C4-2B (cell line): ENCODE data around the gene AGPAT4.

Experiments used
- H3K27ac ChIP-seq: fragments of 450-650 bp; 2 replicates; pipeline ENCODE4 v1.5.1; 2017
- CTCF ChIP-seq: fragments of 450-650 bp; conservative IDR thresholded peaks from 2 replicates; pipeline ENCODE4 v1.5.1; 2017; ENCODE audit warnings: mild to moderate bottlenecking
- ZFX ChIP-seq: fragments of 450-650 bp; IDR thresholded peaks from 2 replicates; pipeline ENCODE4 v1.6.1; 2017

AGPAT4 gene

DNA sequence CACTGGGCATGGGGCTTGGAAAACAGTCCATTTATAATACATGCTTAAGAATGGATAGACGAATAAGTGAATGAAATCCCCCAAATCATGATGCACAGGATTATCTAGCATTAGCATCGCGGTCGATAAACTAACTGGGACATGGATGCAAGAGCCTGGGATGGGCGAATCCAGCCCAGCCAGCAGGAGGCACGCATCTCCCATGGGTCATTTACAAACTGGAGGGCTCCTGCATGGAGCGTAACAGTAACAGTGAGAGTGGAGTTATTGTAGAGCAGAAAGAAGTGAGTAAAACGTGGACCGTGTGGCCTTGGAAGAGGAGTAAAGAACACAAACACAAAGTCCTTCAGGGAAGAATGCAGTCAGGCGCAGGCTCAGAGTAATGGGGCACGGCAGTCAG, 136.5 kb downstream of the AGPAT4 start:
- TF ChIP-seq CTCF (no peak), ZFX (no peak)

DNA sequence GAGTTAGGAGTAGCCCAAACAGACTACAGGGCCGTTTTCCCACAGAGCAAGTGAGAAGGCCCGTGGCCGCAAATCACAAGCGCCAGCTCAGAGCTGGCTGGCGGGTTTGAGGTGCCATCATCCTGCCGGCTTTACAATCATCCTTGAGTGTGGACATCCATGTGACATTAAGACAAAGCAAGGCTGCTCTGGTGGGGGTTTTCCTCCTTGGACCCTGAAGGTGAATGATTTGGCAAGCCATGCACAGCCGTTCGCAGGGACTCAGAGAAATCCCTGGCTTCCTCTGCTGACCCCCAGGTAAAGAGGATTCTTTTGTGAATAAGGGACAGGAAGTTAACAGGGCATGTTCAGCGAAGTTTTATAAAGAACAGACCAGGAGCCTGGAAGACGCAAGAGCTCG, 137.2 kb downstream of the AGPAT4 start:
- TF ChIP-seq CTCF = no peak
- no peak for TF ChIP-seq ZFX
- no peak overlapping the region for H3K27ac ChIP-seq

More for the DNA sequence above, 136.5 kb downstream of the AGPAT4 start:
- no peak overlapping the region for H3K27ac ChIP-seq

DNA sequence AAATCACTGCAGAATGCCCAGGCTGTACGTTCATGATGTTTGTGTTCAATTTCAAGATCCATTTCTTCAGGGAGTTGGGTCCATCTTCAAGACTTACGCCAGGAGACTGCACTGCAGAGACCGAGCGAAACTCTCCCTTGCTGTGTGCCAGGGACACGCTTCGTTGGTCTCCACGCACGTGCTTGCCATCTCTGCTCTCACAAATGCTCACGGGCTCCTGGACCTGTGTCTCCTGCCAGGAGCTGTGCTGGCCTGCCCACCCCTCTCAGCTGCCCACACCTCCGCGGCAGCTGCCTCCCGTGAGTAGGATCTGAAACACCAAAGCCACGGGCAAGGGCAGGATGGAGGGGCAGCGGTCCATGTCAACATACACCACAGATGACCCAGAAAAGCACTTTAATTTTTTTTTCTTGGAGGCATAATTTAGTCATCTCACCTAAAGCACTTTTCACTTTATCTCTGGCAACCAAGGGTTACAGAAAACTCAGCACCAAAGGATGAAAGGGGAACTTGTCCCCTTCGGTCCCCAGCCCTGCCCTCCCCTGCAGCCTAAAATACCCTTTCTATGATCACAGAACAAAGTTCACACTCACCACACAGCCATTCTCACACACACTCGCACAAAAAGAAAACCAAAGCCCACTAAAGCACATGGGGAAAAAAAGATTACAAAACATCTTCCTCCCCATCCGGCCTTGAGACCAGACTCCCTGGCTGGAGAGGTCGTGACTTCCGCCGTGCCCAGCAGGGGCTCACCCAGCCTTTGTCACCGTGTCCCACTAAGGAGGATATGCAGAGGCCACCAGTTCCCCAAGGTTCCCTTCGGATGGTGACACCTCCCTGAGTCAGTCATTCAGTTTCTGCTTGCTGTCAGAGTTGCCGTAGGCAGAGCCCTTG, 137.9 kb downstream of the AGPAT4 start:
- no peak overlapping the region for H3K27ac ChIP-seq
- no peak for TF ChIP-seq ZFX
- no peak for TF ChIP-seq CTCF

DNA sequence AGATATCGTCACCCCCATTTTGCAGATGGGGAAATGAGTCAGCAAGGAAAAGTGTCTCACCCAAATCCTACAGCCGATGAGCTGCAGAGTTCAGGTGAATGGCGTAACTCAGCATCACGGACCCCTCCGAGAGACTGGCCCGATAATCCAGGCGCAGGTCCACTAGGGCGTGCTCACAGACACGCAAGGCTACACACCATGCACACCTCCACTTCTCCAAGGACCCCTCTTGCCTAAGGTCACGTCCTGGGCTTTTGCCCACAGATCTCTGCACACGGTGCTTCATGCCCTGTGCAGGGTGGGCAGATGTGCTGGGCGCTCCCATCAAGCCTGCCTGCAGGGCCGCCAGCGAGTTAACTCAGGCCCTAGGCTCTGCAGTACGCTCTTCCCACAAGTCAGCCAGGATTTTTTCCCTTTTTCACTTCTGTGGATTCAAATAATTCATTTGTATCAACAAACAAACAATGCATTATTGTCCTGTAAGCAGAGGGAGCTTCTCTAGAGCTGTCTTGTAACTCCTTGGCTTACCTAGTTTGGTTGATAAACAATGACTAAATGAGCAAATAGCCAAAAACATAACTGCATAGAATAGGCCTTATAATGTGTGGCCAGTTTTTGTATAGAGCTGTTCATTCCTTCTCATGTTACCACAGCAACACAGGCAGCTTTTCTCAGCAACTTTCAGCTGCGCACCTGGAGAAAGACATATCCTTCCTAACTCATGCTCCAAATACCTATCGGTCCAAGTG, 139.1 kb downstream of the AGPAT4 start:
- H3K27ac ChIP-seq = no peak overlapping the region
- no peak for TF ChIP-seq CTCF
- no peak for TF ChIP-seq ZFX

DNA sequence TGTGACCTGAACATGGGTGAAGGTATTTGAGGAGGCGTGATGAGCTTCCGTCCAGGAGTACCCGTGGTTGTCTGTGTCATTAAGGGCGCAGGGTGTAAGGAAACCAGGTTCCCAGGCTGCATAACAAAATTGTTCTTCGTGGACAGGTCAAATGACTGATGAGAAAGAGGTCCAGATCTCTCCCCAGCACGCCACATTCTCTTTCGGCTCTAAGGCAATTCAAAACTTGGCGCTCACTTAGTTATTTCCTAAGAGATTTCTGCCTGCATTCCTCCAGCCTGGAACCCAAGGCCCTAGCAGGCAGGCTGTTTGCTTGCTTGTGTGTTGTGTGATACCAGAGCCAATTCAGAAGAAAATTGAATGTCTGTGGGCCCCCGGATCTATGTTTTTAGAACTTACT, 139.9 kb downstream of the AGPAT4 start:
- no peak overlapping the region for H3K27ac ChIP-seq
- TF ChIP-seq ZFX (no peak), CTCF (no peak)

DNA sequence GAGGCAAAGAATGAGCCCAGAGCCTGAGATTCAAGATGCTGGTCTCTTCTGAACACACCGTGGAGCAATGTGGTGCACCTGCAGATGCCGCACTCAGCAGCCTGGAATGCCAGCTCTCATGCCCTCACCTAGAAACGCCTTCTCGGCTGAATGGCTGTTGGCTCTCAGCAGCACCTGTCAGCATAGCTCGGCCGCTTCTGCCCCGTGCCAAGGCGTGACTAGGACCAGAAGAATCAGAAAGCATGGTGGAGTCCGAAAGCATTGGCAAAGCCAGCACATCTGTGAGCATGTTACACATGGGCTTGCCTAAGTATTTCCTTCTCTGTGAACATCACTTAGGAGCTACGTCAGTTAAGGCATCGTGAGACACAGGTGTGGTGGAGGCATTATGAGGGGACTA, 141.5 kb downstream of the AGPAT4 start:
- no peak for TF ChIP-seq CTCF
- TF ChIP-seq ZFX = no peak
- no peak overlapping the region for H3K27ac ChIP-seq
